Activated effector memory CD4-positive, alpha-beta T cell treated with anti-CD3 and anti-CD28 coated beads, Interleukin-2, amount 50 U/mL, for 16 hours (primary cell): Measurements from ENCODE around the gene PDIA5.

Experiments used
- DNase-seq: peaks from one replicate; pipeline ENCODE4 v3.0.0-alpha.2; 2020

The PDIA5 gene

DNA sequence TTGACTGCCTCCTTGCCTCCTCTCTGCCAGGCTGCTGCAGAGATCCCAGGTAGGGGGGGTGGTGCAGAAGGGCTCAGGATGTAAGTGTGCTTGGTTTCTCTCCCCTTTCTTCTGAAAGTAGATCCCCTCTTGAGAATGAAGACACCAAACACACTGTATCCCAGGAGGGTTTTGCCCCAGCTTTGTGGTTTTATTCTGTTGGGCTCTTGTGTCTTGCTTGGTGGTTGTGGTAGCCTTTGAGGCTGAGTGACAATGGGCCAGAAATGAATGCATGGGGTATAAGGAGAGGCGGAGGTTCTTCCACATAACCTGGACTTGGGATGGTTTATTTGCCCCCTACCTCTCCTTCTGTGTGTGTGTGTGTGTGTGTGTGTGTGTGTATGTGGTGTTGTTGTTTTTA is 5.7 kb downstream of the PDIA5 start:
- DNase-seq, result no peak

DNA sequence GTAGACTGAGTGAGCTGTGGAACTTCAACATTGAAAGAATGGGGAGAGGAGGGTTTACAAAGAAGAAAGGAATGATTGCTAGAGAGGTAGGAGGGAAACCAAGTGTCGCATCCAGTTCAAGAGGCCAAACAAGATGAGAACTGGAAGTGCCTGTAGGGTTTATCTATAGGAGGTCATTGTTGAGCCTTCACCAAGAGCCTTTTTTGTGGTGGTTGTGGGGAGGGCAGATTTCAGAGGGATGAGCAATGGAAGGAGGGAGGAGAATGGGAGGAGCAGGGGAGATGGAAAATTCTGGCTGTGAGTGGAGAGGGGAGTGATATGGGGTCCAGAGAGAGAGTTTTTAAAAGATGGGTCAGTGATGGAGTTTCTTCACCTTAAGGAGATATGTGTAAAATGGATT is 8.5 kb downstream of the PDIA5 start:
- no peak for DNase-seq

DNA sequence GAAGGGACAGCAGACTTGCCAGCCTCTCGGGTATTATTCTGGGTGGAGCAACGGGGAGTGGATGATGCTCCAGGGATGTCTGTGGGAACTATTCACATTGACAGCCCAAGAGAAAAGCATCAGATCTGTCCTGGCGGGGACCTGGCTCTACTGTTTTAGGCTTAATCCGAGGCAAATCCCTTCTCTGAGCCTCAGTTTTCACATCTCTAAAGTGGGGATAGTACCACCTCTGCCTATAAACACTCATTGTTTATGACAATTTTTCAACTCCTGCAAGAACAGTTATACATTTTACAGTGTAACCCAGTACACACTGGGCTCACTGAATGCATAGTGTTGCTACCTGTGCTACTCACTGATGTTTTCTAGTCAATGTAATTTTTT is 9.3 kb downstream of the PDIA5 start:
- no peak for DNase-seq

DNA sequence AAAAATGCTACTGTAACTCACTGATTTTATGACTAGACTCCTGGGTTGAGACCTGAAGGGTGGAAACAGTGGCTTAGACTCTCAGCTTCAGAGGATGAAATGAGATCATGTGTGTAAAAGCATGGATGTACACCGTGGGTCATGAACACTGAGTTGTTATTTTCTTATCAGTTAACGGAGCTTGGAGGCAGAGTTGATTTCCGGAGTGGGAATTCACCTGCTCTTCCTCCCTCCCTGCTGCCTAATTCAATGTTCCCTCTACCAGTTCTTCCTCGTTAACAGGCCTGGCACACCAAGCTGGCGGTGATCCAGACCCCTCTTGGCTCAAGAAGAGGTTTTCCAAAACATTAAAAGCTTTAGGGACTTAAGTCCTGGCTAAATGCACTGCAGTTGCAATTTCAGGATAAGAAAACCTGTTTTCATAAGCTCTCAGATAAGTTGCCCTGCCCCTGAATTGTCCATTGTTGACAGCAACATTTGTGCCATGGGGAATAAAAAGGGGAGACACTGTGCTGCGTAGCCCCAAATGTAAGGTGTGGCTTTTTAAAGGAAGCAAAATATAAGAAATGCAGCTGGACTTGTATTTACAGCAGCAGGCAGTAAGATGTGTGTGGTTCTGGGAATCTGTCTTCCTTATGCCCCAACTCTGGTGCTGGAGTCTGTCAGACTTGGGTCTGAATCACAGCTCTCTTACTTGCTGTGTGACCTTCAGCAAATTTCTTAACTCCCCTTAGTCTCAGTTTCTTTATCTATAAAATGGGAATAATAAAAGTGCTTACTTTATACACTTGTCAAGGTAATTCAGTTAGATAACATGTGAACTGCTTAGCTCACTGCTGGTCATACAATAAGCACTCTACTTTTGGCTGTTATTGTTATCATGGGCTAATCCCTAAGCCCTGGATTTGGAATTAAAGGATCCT is 9.9 kb downstream of the PDIA5 start:
- DNase-seq, result no peak

DNA sequence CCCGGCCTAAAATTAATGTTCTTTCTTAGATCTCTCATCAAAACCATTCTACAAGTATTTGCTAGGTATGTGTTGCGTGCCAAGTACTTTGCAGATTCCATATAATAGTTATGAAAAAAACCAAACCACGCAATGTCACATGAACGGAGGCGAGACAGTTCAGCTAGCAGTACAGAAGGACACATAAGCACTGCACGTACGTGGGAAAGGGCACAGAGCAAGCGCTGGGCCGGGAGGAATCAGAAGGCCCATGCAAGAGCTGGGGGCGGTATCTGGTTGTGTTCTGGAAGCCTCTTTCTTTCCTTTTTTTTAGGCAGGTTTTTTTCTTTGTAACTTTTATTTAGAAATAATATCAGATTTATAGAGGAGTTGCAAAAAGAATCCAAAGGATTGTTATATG is 11.3 kb downstream of the PDIA5 start:
- no peak for DNase-seq

DNA sequence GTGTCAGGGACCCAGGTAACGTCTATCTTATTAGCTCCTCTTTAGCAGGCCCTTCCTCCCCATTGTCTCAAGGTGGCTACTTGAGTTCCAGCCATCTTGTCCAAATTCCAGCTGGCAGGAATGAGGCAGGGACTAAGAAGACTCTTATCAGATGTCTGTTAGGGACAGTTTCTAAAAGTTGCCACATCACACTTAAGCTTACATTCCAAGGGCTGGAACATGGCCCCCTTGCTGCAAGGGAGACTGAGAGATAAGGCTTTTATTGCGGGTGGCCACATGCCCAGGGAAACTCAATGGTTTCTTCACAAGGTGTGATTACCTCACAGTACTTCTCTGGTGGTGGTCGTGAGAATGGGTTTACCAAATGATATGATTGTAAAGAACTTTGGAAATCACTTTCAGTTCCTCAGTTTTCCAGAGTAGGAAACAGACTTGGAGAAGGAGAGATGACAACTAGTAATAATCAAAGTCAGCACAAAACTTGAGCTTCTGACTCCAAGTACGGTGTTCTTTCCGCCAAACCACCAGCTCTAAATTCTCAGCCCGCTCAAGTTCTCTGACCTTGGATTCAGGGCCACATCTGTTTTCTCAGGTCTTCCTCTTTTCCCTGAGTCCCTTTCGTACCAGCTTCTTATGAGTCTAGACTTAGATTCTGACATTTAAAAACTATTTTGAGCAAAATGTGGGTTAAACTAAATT is 14.2 kb downstream of the PDIA5 start:
- no peak for DNase-seq

DNA sequence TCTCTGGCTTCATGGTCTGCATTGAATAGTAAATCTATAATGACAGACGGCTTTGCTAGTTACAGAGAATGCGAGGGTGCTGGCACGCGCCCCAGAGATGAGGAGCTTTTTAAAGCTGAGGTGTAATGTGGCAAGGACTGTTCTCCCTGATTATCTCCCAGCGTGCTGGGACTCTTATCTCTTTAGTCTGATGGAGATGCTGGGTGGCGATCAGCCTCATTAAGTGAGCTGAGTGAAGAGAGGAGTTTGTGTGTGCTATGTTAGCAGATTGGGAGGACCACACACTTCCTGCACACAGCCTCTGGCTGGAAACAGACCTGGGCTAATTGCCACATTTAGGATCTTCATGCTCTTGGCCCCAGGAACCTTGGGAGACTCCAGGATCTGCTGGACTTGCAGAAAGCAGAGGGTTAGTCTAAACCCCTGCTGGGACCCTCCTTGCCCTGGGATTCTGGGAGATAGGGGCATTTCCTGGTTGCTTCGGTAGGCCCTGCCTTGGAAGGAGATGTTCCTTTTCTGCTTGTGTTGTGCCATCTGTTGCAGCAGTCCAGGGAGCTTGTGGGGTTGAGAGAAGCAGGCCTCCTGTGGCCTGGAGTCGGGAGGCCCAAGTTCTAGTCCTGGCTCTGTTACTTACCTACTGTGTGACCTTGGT is 15.0 kb downstream of the PDIA5 start:
- no peak for DNase-seq

DNA sequence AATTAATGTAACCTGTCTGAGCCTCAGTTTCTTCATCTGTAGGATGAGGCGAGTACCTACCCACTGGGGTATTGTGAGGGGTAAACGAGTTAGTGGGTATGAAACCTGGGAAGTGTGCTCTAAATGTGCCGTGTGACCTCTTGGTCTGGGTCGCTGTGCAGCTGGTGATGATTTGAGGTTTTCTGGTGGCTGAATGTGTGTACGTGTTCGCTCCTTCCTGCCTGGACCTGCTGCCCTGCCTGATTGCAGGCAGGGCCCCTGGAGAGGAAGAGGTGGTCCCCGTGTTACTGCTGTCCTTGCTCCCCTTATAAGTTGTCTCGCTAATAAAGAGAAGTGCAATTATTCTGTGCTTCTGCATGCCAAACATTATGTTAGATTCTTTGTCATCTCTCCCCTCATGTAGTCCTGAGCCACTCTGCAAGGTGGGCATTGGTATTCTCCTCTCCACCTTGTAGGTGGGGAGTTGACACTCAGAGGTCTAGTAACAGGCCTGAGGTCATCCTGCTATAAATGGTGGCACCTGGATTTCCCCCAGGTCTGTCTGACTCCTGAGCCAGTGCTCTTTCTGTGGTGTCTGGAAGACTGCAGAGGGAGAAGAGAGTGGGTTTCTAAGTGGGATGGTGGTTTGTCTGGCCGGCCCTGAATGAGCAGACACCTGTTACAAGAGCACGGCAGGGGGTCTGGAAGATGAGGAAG is 15.7 kb downstream of the PDIA5 start:
- no peak for DNase-seq

DNA sequence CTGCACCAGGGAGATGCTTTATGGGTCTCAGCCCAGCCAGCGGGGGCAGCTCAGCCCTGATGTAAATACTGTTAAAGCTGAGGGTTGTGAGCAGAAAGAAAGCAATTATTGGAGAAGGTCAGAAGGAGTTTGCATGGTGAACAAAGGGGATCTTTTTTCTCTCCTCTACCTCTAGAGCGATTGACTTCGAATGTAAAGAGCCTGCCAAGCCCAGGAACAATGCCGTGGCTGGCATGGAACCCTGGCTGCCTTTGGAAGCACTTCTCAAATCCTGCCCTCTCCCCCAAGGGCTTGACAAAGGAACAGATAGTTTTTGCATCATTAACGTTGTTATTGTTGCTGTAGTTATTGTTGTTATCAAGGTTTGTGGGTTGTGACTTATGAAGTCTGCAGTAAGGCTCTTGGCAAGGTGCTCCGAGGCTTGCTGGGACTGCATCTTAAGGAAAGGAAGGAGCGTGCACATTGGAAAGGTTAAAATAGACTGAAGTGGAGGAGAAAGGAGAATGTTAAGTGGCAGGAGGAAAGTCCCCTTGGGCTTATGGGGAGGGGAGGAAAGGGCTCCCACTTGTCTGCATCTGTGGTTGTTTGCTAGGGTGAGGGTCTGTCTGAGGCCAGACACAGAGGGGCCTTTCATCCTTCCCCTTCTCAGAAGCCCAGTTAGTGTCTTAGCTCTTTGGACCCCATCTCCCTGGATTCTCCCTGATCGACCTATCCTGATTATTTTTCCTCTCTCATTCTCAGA is 16.7 kb downstream of the PDIA5 start:
- no peak for DNase-seq

DNA sequence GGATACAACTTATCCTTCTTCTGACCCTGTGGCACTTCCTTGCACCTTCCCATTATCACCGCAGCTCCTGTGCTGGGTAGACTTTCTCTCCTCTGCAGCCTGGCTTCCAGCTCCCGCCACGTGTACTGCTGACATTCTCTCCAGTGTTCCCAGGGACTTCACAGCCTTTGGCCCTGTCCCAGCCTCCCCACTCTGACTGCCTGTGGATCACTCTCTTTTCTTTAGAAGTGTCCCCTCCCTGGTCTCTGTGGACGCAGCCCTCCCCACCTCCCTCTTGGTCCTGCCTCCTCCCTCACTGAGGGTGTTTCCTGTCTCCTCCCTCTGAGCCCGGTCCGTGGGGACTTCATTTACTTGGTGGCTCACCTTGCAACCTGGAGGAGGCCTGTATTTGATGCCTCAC is 17.4 kb downstream of the PDIA5 start:
- DNase-seq, result peak; percentile 50

DNA sequence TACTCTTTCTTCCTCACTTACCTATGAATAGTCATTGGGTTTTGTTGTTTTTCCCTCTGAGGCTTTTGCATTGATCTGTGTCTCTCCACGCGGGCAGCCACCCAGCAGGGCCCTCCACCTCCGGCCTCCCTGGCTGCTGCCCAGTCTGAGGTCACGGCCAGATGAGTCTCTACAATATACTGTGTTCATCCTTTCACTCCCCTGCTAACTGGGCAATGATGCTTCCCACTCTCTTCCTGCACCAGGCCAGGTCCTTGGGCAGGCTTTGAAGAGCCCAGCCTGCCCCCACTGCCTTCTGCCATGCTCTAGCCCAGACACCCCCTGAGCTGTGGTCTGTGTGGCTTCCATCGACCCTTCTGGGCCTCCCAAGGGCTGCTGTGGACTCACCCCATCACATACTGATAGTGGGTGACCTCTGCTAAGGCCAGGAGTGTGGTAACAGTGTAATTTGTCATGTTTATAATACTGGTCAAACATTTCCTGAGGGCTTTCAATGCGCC is 18.0 kb downstream of the PDIA5 start:
- peak; percentile 43 for DNase-seq

DNA sequence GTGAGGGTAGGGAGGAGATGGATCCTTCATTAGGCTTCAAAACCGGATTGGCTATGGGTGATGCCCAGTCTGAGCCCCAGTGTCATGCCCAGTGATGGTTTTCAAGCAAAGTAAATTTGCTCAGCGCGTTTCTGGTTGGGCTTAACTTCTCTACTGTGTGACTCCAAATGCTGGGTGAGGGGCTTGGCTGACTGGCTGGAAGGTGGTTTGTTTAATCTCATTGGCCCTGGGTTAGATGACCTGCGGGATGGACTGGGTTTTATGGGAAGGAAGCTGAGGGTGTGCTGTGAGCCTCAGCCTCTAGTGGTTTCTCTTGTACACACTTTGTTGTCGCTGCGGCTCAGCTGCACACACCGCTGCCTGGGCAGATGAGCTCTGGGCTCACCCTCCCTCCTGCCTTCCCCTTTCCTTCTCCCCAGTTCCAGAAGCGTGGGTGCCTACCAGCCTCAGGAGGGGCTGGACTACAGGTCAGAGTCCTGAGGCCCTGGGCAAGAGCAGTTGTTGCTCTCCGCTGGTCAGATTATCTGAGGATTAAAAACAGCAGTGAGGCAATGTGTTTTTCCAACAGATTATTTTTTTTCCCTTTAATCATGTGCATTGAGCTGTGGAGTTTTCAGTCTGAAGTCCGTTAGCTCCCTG is 18.6 kb downstream of the PDIA5 start:
- peak; percentile 21 for DNase-seq

DNA sequence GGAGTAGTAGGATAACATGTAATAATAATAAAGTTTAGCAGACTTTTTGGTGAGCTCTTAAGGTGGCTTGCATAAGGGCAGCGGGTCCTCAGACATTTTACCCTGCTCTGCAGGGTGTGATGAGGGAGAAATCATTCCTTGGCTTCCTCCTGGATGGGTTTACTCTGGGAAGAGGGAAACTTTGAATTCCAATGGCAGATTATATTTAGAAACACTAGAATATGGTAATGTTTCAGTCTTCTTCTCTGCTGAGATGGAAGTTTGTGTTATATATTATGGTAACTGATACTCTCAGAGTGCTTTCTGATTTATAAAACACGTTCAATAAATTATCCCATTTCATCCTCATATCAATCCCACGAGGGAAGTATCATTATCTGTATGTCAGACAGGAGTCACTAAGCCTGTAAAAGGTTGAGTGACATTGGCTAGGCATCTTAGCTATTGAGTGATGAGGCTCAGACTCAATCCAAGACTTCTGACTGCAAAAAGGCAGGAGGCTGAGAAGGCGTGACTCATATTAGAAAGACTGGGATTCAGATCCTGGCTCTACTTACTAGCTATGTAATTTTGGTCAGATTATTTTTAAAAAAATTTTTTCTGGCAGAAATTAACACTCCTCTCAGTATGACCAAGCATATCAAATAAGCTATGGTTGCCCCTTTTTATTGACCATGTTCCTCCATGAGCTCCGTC is 19.3 kb downstream of the PDIA5 start:
- no peak for DNase-seq

DNA sequence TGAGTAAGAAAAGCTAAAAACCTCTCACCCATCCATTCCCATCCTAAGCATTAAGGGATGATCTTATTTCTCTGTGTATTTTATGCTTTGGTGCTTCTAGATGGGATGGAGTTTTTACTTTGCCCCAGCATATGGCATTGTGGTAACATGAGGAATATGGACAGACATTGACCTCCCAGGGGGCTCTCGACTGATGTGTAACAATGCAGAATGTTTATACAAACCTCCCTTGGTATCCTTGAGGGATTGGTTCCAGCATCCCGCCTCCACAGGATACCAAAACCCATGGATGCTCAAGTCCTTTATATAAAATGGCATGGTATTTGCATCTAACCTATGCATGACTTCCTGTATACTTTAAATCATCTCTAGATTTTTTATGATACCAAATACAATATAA is 21.6 kb downstream of the PDIA5 start:
- DNase-seq, result peak; percentile 13

DNA sequence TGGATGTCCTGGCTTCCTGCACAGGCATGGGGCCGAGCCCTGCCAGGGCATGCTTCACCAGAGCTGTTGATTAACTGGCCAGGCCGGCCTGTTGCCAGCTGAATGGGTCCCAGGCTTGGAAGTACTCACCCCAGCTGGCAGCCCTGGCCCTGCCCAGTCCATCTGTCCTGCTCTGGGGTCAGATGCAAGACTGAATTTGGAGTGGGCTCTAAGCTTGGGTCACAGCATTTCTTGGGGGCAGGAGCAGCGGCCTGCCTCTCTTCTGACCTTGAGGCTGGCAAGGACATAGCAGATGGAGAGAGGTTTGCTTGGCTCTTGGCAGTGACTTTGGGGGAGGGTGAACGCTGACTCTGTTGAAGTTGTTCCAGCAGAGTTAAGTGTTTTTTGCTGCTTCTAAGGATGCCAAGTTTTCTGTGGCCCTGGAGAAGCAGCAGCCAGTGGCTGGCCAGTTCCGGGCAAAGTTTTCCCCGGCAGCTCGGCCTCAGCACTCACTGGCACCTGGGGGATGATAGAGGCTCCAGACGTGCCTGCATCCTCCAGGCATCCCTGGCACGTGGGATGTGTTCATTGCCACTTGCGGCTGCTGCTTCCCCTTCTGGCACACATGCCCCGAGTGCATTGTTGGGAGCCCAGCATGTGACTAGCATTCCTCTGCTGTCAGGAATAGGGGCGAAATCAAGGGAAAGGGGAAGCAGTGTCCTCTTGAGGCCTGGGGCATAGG is 22.9 kb downstream of the PDIA5 start:
- peak; percentile 50 for DNase-seq

DNA sequence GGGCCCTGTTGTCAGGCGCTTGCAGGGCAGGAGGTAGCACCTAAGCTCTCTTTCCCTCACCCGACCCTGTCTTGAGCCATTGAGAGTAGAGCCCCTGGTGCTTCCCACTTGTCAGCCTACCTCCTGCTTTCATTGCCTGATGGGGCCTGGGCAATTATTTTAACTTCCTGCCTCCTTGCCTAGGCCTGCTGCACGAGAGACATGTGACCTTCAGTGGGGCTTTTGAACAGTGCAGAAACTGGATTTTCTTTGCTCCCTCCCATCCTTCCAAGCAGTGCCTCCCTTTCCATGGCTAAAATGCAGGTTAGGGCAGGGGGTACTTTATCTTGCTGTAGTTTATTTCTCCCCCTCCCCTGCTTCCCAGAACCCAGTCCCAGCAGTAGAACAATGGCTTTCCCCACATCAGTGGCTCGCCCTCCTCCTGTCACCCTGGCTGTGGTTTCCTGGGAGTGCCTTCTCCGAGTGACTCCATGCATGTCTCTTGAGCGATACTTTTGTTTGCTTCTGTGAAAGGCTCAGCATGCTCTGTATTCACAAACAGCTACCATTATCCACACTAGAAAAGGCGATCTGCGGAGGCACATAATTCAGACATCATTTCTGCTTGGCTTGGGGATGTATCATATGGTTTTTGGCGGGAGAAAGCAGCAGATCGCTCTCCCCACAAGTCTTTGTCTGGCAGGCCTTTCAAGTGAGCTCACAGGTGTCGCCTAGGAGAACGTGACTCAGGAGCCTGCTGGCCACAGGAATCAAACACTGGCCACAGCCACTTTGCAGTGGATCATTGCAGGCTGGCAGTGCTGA is 24.1 kb downstream of the PDIA5 start:
- peak; percentile 41 for DNase-seq

DNA sequence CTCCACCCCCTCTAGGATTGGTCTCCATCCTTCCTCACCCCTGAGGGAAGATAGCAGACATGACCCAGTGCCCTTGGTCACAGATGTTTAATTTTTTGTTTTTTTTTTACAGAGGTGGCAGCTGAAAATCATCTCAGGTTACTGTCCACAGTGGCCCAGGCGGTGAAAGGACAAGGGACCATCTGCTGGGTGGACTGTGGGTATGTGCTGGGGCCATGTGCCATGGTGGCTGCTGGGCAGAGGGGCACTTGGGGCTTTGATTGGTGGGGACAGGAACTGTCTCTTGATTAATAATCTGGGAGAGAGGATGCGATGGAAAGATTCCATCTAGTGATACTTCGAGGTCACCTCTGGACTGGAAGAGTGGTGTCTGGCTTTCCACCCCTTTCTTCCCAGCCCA is 25.4 kb downstream of the PDIA5 start:
- DNase-seq, result peak; percentile 24

DNA sequence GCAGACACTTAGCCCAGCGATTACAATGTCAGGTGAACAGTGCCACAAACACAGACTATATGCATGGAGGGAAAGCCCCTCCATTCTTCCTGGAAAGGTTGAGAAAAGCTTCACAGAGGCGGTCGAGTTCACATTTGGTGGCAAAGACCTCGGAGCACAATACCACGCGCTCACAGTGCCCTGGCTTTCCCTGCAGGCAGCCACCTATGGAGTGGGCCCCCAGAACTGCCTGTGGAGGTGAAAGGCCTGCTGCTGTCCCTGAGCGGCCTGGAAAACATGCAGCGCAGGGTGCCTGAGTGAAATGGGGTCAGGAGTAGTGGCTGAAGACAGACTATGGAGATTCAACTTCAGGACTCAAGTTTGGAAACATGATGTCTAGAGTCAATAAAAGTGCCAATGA is 26.9 kb downstream of the PDIA5 start:
- DNase-seq, result peak; percentile 39

DNA sequence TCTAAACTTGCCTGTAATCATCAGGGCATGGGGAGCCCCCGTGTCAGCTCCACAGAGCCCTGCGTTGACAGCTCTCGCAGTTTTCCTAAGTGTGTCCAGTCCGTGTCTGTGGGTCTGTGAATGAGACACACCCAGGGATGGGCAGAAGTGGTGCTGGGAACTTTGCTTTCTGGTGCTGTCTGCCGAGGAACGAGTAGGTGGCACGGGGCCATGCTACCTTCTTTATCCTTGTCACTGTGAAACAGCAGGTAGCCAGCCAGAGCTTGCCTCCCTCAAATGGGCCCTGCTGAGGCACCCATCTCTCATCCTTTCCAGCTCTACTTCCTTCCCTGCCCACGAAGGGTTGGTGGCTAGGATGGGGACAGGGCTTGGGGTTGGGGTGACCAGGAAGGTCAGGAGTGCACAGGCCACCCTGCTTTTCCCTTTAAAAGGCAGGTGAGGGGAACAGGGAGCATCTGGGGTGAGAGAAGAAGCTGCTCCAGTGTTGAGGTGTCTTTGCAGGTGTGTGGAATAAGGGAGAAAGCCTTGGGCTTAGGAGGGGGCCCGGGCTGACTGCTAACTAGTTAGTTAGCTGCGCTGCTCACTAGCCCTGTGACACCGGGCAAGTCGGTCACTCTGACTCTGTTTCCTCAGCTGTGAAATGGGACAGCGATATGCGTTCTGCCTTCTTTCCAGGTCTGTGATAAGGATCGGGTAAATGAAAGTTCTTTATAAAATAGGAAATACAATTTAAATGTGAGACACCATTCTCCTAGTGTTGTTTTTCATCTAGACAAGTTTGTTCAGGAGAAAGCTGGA is 27.9 kb downstream of the PDIA5 start:
- peak; percentile 34 for DNase-seq
